ENCODE results near the gene PAK5. TPM values are rescaled to one million over a fixed set of nuclear protein-coding genes. Genes with fewer than 3 reads are reported as not detected.

The PAK5 gene
- total RNA-seq, 4 donors from 2014 or later = not detected

GRCh38 chr20:9741996-9742395, 96.9 kb downstream of the PAK5 start:
- 50 to 83% methylated on average over 2 to 3 of the region's 3 CpGs for WGBS, 2 donors (ENCODE audit: low coverage in 1 of 2)
- Histone ChIP-seq H3K4me1 (no peaks in the 10 kb centered on the region), H3K36me3 (no peaks in the 10 kb centered on the region), H3K9me3 (no peaks in the 10 kb centered on the region), H3K27me3 (no peaks in the 10 kb centered on the region), H3K4me3 (no peak overlapping the region), H3K27ac (no peak overlapping the region)
- intact Hi-C loops (cut with DNase I; ENCODE audit: low total_unique reads) = no loop called here
- in situ Hi-C loops (cut with MboI; ENCODE audit: low pct_ligation_motif_present in 1 of 4, low pct_unique_long_range_greater_than_20kb in 1 of 4, low sequenced_read_pairs in 3 of 4) = no loop called here
- TF ChIP-seq POLR2AphosphoS5 (IDR thresholded peaks at IDR 0.05) (no peak), EP300 (IDR thresholded peaks at IDR 0.05; ENCODE audit: low read depth) (no peak), CTCF (IDR thresholded peaks at IDR 0.05) (no peak), POLR2A (IDR thresholded peaks at IDR 0.05) (no peak)
- no peak for DNase-seq

DNA sequence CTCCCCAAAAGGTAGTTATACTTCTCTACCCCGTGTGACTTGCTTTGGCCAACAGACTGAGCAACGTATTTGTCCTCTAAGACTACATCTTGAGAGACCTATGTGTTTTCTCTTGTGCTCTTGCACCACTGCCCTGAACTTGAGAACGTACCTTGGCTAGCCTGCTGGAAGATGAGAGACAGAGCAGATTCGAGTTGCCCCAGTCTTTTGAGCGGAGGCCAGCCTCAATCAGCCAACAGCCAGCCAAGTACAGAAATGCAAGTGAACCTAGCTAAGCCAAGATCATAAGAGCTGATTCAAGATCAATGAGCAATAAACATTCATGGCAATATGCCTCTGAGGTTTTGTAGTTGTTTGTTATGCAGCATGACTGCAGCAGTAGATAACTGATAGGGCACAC, 98.4 kb downstream of the PAK5 start:
- Histone ChIP-seq H3K27me3 (no peaks in the 10 kb centered on the region), H3K4me3 (no peak overlapping the region)

GRCh38 chr20:9739991-9740390, 98.9 kb downstream of the PAK5 start:
- no peaks in the 10 kb centered on the region for H3K9me3 ChIP-seq
- 79 to 89% methylated on average over 4 of the region's 4 CpGs for WGBS, 2 donors (ENCODE audit: low coverage in 1 of 2)
- DNase-seq = no peak
- H3K4me3 ChIP-seq = no peak overlapping the region
- no peaks in the 10 kb centered on the region for H3K4me1 ChIP-seq
- in situ Hi-C loops (cut with MboI; ENCODE audit: low pct_ligation_motif_present in 1 of 4, low pct_unique_long_range_greater_than_20kb in 1 of 4, low sequenced_read_pairs in 3 of 4) = no loop called here
- H3K27ac ChIP-seq = no peak overlapping the region
- no peaks in the 10 kb centered on the region for H3K27me3 ChIP-seq
- TF ChIP-seq CTCF (IDR thresholded peaks at IDR 0.05) (no peak), POLR2A (IDR thresholded peaks at IDR 0.05) (no peak), POLR2AphosphoS5 (IDR thresholded peaks at IDR 0.05) (no peak), EP300 (IDR thresholded peaks at IDR 0.05; ENCODE audit: low read depth) (no peak)
- intact Hi-C loops (cut with DNase I; ENCODE audit: low total_unique reads) = no loop called here
- no peaks in the 10 kb centered on the region for H3K36me3 ChIP-seq

More for the DNA sequence above, 98.4 kb downstream of the PAK5 start:
- Histone ChIP-seq H3K36me3 (no peaks in the 10 kb centered on the region), H3K4me1 (no peaks in the 10 kb centered on the region), H3K9me3 (no peaks in the 10 kb centered on the region), H3K27ac (no peak overlapping the region)
- no peak for DNase-seq
- 63 to 73% methylated on average over 2 to 5 of the region's 5 CpGs for whole genome bisulfite sequencing, 2 donors (ENCODE audit: low coverage in 1 of 2)
- in situ Hi-C loops (cut with MboI; ENCODE audit: low pct_ligation_motif_present in 1 of 4, low pct_unique_long_range_greater_than_20kb in 1 of 4, low sequenced_read_pairs in 3 of 4) (no loop called here), intact Hi-C loops (cut with DNase I; ENCODE audit: low total_unique reads) (no loop called here)
- TF ChIP-seq POLR2AphosphoS5 (IDR thresholded peaks at IDR 0.05) (no peak), POLR2A (IDR thresholded peaks at IDR 0.05) (no peak), EP300 (IDR thresholded peaks at IDR 0.05; ENCODE audit: low read depth) (no peak), CTCF (IDR thresholded peaks at IDR 0.05) (no peak)

GRCh38 chr20:9736373-9736772, 102.5 kb downstream of the PAK5 start:
- in situ Hi-C loops (cut with MboI; ENCODE audit: low pct_ligation_motif_present in 1 of 4, low pct_unique_long_range_greater_than_20kb in 1 of 4, low sequenced_read_pairs in 3 of 4) (no loop called here), intact Hi-C loops (cut with DNase I; ENCODE audit: low total_unique reads) (no loop called here)
- Histone ChIP-seq H3K27me3 (no peaks in the 10 kb centered on the region), H3K9me3 (no peaks in the 10 kb centered on the region), H3K4me3 (no peak overlapping the region), H3K27ac (no peak overlapping the region), H3K36me3 (no peaks in the 10 kb centered on the region), H3K4me1 (no peaks in the 10 kb centered on the region)
- 79 to 86% methylated on average over 2 of the region's 2 CpGs for WGBS, 2 donors (ENCODE audit: low coverage in 1 of 2)
- no peak for TF ChIP-seq CTCF (IDR thresholded peaks at IDR 0.05)
- TF ChIP-seq POLR2A (IDR thresholded peaks at IDR 0.05) = no peak
- no peak for TF ChIP-seq EP300 (IDR thresholded peaks at IDR 0.05; ENCODE audit: low read depth)
- TF ChIP-seq POLR2AphosphoS5 (IDR thresholded peaks at IDR 0.05) = no peak
- no peak for DNase-seq
